CD4-positive, alpha-beta T cell treated with Interleukin-4 for 1 hour (primary cell): ENCODE data around the gene GABRD.

Experiments used
- DNase-seq, 2 donors: peaks; one replicate each; pipeline ENCODE4 v3.0.0-alpha.2; 2020 to 2022

The GABRD gene

GRCh38 chr1:1985375-1986050 lies 33.6 kb upstream of the GABRD start:
- no peak for DNase-seq

GRCh38 chr1:1986451-1987141 lies 32.5 kb upstream of the GABRD start:
- DNase-seq: no peak

- no peak for DNase-seq
Observed at GRCh38 chr1:1987142-1987510, 32.0 kb upstream of the GABRD start.

- DNase-seq: no peak
Observed at GRCh38 chr1:1988061-1988945, 30.8 kb upstream of the GABRD start.

GRCh38 chr1:1989102-1989542 lies 30.0 kb upstream of the GABRD start:
- no peak for DNase-seq

GRCh38 chr1:1989789-1990188 lies 29.4 kb upstream of the GABRD start:
- DNase-seq: no peak

- no peak for DNase-seq
Observed at GRCh38 chr1:1990222-1990621, 28.9 kb upstream of the GABRD start.

- no peak for DNase-seq
Observed at GRCh38 chr1:1994536-1994935, 24.6 kb upstream of the GABRD start.

GRCh38 chr1:1996207-1996651 lies 22.9 kb upstream of the GABRD start:
- no peak for DNase-seq

- DNase-seq: no peak
Observed at GRCh38 chr1:1997576-1997975, 21.6 kb upstream of the GABRD start.

- DNase-seq: no peak
Observed at GRCh38 chr1:2000432-2000831, 18.7 kb upstream of the GABRD start.

- no peak for DNase-seq
Observed at GRCh38 chr1:2000850-2001249, 18.3 kb upstream of the GABRD start.

GRCh38 chr1:2001773-2002411 lies 17.3 kb upstream of the GABRD start:
- DNase-seq: no peak

GRCh38 chr1:2003541-2004131 lies 15.5 kb upstream of the GABRD start, which contains the start of gene CFAP74:
Gene CFAP74 (minus strand): TSS chr1:2003786. CDS start chr1:1990956, 12,830 bp downstream.
- DNase-seq: no peak

- DNase-seq: no peak
Observed at GRCh38 chr1:2004856-2005255, 14.3 kb upstream of the GABRD start.

- no peak for DNase-seq
Observed at GRCh38 chr1:2009101-2010053, 9.8 kb upstream of the GABRD start.

- no peak for DNase-seq
Observed at GRCh38 chr1:2014181-2014580, 5.0 kb upstream of the GABRD start.

- DNase-seq: no peak
Observed at GRCh38 chr1:2014741-2015735, 4.1 kb upstream of the GABRD start.

- DNase-seq: no peak
Observed at GRCh38 chr1:2016123-2016522, 3.0 kb upstream of the GABRD start.
